NCI-H526 (cell line): Measurements from ENCODE around the gene ZBED5.
A peak's percentile ranks its signal among the peaks of the same experiment; 100 is the strongest.

Experiments used
- DNase-seq, 2 experiments: peaks; one replicate each; lab custom pipeline; 2025; lab: John Stamatoyannopoulos, UW

Gene ZBED5

GRCh38 chr11:10878408-10879214 is 20.8 kb upstream of the ZBED5 start:
- peak; percentile 58 to 85 for DNase-seq

- no peak for DNase-seq
Observed at GRCh38 chr11:10876158-10876557, 18.3 kb upstream of the ZBED5 start.

GRCh38 chr11:10875430-10876021 is 17.7 kb upstream of the ZBED5 start:
- DNase-seq, result no peak

GRCh38 chr11:10872097-10872496 is 14.2 kb upstream of the ZBED5 start:
- peak in 1 of 2 experiments; percentile 11 for DNase-seq

- no peak for DNase-seq
Observed at GRCh38 chr11:10868352-10868751, 10.5 kb upstream of the ZBED5 start.

GRCh38 chr11:10866893-10867331 is 9.1 kb upstream of the ZBED5 start:
- no peak for DNase-seq

GRCh38 chr11:10865837-10866270 is 8.0 kb upstream of the ZBED5 start:
- no peak for DNase-seq

GRCh38 chr11:10864688-10865087 is 6.8 kb upstream of the ZBED5 start:
- no peak for DNase-seq

GRCh38 chr11:10862446-10862845 is 4.6 kb upstream of the ZBED5 start:
- peak in 1 of 2 experiments; percentile 22 for DNase-seq

- DNase-seq, result peak in 1 of 2 experiments; percentile 8
Observed at GRCh38 chr11:10861799-10862198, 3.9 kb upstream of the ZBED5 start.

- DNase-seq, result no peak
Observed at GRCh38 chr11:10861047-10861446, 3.2 kb upstream of the ZBED5 start.

- DNase-seq, result peak; percentile 68 to 86
Observed at GRCh38 chr11:10858439-10859325, 829 bp upstream of the ZBED5 start.

GRCh38 chr11:10857459-10857708 is 469 bp downstream of the ZBED5 start:
- no peak for DNase-seq

GRCh38 chr11:10856689-10857458 is 979 bp downstream of the ZBED5 start:
- DNase-seq, result peak; percentile 73 to 76

- no peak for DNase-seq
Observed at GRCh38 chr11:10855295-10855694, 2.6 kb downstream of the ZBED5 start.

- no peak for DNase-seq
Observed at GRCh38 chr11:10847960-10848860, 9.6 kb downstream of the ZBED5 start.

- DNase-seq, result no peak
Observed at GRCh38 chr11:10846660-10847059, 11.2 kb downstream of the ZBED5 start.

GRCh38 chr11:10845589-10845988 is 12.3 kb downstream of the ZBED5 start:
- no peak for DNase-seq

- DNase-seq, result no peak
Observed at GRCh38 chr11:10844796-10845195, 13.1 kb downstream of the ZBED5 start.

GRCh38 chr11:10844356-10844755 is 13.5 kb downstream of the ZBED5 start:
- no peak for DNase-seq

GRCh38 chr11:10838881-10839280 is 19.0 kb downstream of the ZBED5 start:
- DNase-seq, result no peak
